Peyer's patch (tissue), 4 donors: Measurements from ENCODE around the gene RGS17.

Source experiments
- POLR2A ChIP-seq, 2 donors: fragments of 450-650 bp; IDR thresholded peaks; one replicate each; pipeline ENCODE4 v1.5.1; 2017; ENCODE audit warnings: antibody characterized with exemption in 2 of 2, mild to moderate bottlenecking in 2 of 2, moderate library complexity in 2 of 2
- TF ChIP-seq, protein P1 (sequence below), 6 experiments: fragments of 450-650 bp in 4 of 6; fragments of 200-600 bp in 2 of 6; sonication (generic) in 1 of 6; IDR thresholded peaks; one replicate each; pipeline ENCODE4 v1.5.1; 2017 to 2019; ENCODE audit warnings: antibody characterized with exemption in 6 of 6, mild to moderate bottlenecking in 3 of 6, moderate library complexity in 1 of 6

DNA sequence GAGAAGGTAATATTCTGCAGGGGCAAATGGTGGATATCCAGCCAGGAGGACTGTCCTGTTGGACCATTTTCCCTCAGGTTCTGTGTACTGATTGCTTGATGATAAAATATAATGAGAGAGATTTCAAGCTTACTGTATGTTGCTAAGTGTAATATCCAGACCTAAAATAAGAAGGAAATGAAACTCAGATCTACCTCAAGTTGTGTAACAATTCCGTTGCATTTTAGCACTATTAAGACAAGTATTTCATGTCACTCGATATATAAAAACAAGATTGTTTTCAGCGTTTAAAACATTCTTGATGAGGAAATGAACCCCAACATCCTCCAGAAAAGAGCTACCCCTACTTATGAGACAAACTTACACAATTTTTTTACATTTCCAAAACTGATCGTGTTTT is 57.2 kb downstream of the RGS17 start:
- TF ChIP-seq, protein P1, sequence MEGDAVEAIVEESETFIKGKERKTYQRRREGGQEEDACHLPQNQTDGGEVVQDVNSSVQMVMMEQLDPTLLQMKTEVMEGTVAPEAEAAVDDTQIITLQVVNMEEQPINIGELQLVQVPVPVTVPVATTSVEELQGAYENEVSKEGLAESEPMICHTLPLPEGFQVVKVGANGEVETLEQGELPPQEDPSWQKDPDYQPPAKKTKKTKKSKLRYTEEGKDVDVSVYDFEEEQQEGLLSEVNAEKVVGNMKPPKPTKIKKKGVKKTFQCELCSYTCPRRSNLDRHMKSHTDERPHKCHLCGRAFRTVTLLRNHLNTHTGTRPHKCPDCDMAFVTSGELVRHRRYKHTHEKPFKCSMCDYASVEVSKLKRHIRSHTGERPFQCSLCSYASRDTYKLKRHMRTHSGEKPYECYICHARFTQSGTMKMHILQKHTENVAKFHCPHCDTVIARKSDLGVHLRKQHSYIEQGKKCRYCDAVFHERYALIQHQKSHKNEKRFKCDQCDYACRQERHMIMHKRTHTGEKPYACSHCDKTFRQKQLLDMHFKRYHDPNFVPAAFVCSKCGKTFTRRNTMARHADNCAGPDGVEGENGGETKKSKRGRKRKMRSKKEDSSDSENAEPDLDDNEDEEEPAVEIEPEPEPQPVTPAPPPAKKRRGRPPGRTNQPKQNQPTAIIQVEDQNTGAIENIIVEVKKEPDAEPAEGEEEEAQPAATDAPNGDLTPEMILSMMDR (IDR thresholded peaks at IDR 0.05), result no peak
- TF ChIP-seq POLR2A (IDR thresholded peaks at IDR 0.05), result no peak
